ENCODE data around the gene UBA5.

The UBA5 gene

DNA sequence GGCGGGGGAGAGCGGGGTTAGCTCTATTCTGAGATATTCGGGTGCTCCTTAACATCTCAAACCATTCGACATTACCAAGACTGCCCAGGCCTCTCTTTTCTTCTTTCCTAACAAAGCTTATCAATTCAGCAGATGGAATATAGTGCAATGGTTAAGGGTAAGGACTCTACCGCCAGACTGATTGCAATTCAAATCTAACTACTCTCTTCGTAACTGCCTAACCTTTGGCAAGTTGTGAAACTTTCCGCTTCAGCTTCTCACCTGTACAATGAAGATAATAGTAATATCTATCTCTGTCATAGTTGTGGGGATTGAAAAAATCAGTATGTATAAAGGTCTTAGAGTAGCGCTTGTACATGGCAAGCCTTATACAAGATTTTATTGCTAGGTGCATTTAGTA is 972 bp downstream of the UBA5 start:
- H3K27me3 Mint-ChIP-seq = no peaks in the 10 kb centered on the region
- DNase-seq = no peak
- no peaks in the 10 kb centered on the region for H3K9me3 Mint-ChIP-seq
- peak overlapping the region; percentile 97 for H3K4me3 Mint-ChIP-seq
- H3K4me1 Mint-ChIP-seq (ENCODE audit: low read depth) = peaks cover 65% of the 10 kb centered on the region
- peak overlapping the region; percentile 98 for H3K27ac Mint-ChIP-seq
- H3K36me3 Mint-ChIP-seq (ENCODE audit: low read depth) = peaks cover 66% of the 10 kb centered on the region

DNA sequence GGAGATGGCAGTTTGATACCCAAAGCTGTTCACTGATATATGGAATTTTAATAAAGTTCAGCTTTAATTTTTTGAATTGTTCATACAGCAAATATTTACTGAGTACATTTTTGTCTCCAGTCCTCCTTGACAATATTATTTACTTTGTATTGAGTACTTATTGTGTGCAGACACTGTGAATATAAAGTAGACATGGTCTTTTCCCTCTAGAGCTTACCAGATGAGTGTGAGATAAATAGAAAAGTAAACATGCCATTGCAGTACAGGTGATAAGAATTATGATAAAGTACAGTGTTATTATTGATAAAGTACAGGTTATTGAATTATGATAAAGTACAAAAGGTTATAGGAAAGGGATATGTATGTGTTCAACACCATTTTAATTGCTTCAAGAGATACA is 2.1 kb downstream of the UBA5 start:
- peak overlapping the region; percentile 97 for H3K4me3 Mint-ChIP-seq
- no peaks in the 10 kb centered on the region for H3K27me3 Mint-ChIP-seq
- peaks cover 72% of the 10 kb centered on the region for H3K36me3 Mint-ChIP-seq (ENCODE audit: low read depth)
- H3K27ac Mint-ChIP-seq = no peak overlapping the region
- H3K9me3 Mint-ChIP-seq = no peaks in the 10 kb centered on the region
- H3K4me1 Mint-ChIP-seq (ENCODE audit: low read depth) = peaks cover 64% of the 10 kb centered on the region
- DNase-seq = no peak

DNA sequence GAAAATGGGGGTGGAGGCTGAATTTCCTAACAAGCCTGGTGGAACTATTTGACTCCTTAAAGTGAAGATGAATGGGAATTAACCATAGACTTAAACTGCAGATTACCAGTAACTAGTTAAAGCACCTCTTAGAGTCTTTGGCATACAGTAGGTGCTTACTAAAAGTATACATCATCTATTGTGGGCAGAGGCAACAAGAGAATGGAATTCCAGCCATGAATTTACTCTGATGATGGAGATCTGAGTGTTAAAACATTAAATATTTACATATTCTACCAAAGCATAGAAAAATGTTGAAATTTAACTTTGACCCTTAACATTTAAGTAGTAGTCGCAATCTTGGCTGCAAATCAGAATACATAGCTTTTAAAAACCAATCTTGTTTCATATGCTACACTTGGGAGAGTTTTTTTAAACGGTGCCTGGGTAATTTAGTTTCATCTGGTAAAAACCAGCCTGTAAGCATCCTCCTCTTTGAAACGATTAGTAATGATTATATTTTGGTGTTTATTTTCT is 5.2 kb downstream of the UBA5 start:
- Mint-ChIP-seq H3K27ac (no peak overlapping the region), H3K4me3 (no peak overlapping the region), H3K4me1 (ENCODE audit: low read depth) (peaks cover 61% of the 10 kb centered on the region), H3K27me3 (no peaks in the 10 kb centered on the region), H3K36me3 (ENCODE audit: low read depth) (peaks cover 83% of the 10 kb centered on the region), H3K9me3 (no peaks in the 10 kb centered on the region)
- no peak for DNase-seq

DNA sequence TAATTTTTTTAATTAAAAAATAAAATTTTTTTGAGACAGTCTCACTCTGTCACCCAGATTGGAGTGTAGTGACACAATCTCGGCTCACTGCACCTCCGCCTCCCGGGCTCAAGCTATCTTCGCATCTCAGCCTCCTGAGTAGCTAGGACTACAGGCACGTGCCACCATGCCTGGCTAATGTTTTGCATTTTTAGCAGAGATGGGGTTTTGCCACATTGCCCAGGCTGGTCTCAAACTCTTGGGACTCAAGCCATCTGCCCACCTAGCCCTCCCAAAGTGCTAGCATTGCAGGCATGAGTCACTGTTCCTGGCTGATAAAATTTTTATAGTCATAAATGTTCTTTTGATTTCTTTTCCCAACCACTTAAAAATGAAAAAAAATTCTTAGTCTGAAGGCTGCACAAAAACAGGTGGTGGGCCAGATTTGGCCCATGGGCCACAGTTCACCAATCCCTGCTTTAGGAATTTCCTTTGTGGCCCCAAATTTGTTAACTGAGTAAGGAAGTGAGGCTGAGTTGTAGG is 9.2 kb downstream of the UBA5 start:
- H3K4me3 Mint-ChIP-seq = no peak overlapping the region
- H3K36me3 Mint-ChIP-seq (ENCODE audit: low read depth) = peaks cover 82% of the 10 kb centered on the region
- no peaks in the 10 kb centered on the region for H3K9me3 Mint-ChIP-seq
- peaks cover 35% of the 10 kb centered on the region for H3K4me1 Mint-ChIP-seq (ENCODE audit: low read depth)
- no peak for DNase-seq
- H3K27ac Mint-ChIP-seq = peak overlapping the region; percentile 40
- H3K27me3 Mint-ChIP-seq = no peaks in the 10 kb centered on the region

DNA sequence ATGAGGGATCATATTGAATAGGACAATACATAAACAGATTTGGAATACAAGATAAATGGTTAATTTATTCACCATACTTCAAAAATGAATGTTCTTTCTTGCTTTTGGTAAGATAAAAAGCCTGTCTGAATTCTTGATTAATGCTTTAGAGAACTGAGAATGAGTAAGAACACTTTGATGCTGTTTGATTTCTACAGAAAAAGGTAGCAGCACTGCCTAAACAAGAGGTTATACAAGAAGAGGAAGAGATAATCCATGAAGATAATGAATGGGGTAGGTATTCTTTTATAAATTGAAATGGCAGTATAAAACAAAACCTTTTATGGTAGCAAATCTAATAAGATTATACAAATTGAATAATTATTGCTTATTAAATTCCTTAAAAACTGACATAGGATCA is 15.3 kb downstream of the UBA5 start:
- Mint-ChIP-seq H3K27ac (peak overlapping the region; percentile 30), H3K4me3 (no peak overlapping the region)

DNA sequence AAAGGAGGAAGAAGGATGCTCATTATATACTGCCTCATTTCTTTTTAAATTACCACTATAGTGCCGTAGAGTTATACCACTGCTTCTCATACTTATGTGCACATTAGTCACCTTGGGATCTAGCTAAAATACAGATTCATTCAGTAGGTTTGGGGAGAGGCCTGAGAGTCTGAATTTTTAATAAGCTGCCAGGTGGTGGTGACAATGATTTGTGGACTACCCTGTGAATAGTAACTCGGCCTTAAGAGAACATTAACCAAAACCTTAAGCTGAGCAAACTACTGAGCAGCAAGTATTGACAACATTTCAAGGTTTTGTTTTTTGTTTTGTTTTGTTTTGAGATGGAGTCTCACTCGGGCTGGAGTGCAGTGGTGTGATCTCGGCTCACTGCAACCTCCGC is 19.8 kb downstream of the UBA5 start:
- Mint-ChIP-seq H3K4me1 (ENCODE audit: low read depth) (peaks cover 4% of the 10 kb centered on the region), H3K27me3 (no peaks in the 10 kb centered on the region), H3K4me3 (no peak overlapping the region), H3K9me3 (no peaks in the 10 kb centered on the region), H3K36me3 (ENCODE audit: low read depth) (peaks cover 75% of the 10 kb centered on the region), H3K27ac (no peak overlapping the region)
- DNase-seq = no peak

More for the DNA sequence above, 15.3 kb downstream of the UBA5 start:
- DNase-seq = no peak
- Mint-ChIP-seq H3K9me3 (no peaks in the 10 kb centered on the region), H3K27me3 (no peaks in the 10 kb centered on the region), H3K36me3 (ENCODE audit: low read depth) (peaks cover 77% of the 10 kb centered on the region), H3K4me1 (ENCODE audit: low read depth) (peaks cover 4% of the 10 kb centered on the region)

DNA sequence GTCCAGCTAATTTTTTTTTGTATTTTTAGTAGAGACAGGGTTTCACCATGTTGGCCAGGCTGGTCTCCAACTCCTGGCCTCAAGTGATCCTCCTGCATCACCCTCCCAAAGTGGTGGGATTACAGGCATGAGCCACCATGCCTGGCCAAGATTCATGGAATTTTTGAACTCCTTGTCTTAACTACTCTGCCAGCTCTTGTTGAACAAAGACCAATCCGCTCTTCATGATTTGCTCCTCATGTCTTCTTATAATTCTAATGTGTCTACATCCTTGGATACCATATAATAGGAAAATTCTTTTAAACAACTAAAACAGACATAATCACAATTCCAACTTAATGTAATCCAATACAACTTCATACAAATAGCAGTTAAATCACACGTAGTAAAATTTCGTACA is 21.3 kb downstream of the UBA5 start:
- H3K27ac Mint-ChIP-seq = no peak overlapping the region
- DNase-seq = no peak
- no peaks in the 10 kb centered on the region for H3K4me1 Mint-ChIP-seq (ENCODE audit: low read depth)
- H3K36me3 Mint-ChIP-seq (ENCODE audit: low read depth) = peaks cover 76% of the 10 kb centered on the region
- no peaks in the 10 kb centered on the region for H3K27me3 Mint-ChIP-seq
- no peaks in the 10 kb centered on the region for H3K9me3 Mint-ChIP-seq
- H3K4me3 Mint-ChIP-seq = no peak overlapping the region

DNA sequence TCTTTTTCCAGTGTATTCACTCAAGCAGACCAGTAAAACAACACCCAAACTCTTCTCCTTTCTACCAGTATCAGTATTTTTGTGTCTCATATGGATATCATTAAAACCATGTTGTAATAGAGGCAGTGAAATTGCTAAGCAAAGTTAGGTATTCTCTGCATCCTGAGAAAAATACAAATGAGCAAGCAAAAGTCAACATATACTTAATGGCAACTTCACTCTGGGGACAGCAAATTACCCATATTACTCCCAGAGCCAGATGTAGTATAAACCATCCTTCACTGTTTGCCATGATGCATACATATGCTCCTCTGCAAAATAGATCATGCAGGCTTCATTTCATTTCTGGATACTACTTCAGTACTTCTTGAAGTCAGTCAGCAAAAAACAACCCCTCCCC is 22.1 kb downstream of the UBA5 start:
- Mint-ChIP-seq H3K9me3 (no peaks in the 10 kb centered on the region), H3K36me3 (ENCODE audit: low read depth) (peaks cover 73% of the 10 kb centered on the region), H3K4me1 (ENCODE audit: low read depth) (no peaks in the 10 kb centered on the region), H3K27ac (peak overlapping the region; percentile 67), H3K27me3 (no peaks in the 10 kb centered on the region), H3K4me3 (no peak overlapping the region)
- DNase-seq = no peak

DNA sequence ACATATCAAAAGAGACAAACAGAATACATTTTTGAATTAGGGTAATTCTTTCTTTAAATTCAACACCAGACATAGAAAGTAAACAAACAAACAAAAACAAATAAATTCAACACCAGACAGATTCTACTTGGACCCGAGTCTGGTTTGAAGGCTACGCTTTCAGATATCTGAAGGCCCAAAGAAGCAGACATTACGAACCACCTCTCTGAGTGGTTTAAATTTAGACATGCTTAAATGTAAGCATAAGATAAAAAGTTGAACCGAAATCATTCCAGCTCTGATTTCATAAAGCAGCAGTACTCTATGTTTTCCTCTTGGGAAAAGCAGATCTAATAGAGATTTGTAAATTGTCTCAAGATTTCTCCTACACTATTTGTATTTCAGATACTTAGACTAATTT is 29.9 kb downstream of the UBA5 start:
- no peak for DNase-seq
- Mint-ChIP-seq H3K4me1 (ENCODE audit: low read depth) (peaks cover 3% of the 10 kb centered on the region), H3K36me3 (ENCODE audit: low read depth) (peaks cover 78% of the 10 kb centered on the region), H3K9me3 (no peaks in the 10 kb centered on the region), H3K27ac (no peak overlapping the region), H3K27me3 (no peaks in the 10 kb centered on the region), H3K4me3 (no peak overlapping the region)

DNA sequence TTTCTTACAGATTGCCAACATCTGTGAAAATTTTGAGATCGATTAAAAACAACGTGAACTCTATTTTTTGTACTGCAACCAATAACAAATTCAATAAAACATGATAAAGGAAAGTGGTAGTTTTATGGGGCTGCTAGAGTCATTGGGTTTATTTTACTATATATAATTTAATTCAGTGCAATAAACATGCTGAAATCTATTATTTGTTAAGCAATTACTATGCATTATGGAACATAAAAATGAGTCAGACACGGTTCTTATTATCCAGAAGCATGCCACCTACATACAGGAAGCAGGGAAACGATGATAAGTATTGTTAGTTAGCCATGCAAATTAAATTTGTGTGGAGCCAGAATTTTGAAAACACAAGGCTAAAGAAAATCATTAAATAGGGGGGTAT is 34.9 kb downstream of the UBA5 start:
- peaks cover 80% of the 10 kb centered on the region for H3K36me3 Mint-ChIP-seq (ENCODE audit: low read depth)
- H3K4me3 Mint-ChIP-seq = no peak overlapping the region
- peak overlapping the region; percentile 56 for H3K27ac Mint-ChIP-seq
- H3K9me3 Mint-ChIP-seq = no peaks in the 10 kb centered on the region
- no peak for DNase-seq
- peaks cover 7% of the 10 kb centered on the region for H3K4me1 Mint-ChIP-seq (ENCODE audit: low read depth)
- H3K27me3 Mint-ChIP-seq = no peaks in the 10 kb centered on the region

DNA sequence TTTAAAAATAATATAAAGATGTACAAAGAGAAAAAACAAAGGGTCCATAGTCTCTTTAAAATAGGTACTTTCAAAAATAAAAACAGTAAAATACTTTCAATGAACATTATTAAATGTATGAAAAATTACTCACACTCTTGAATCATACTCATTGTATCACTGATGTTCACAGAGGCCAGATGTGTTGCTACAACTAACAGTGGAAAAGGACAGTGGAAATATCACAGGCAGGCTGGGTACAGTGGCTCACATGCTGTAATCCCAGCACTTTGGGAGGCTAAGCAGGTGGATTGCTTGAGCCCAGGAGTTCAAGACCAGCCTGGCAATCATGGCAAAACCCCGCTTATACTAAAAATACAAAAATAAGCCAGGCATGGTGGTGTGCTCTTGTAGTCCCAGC is 35.3 kb downstream of the UBA5 start:
- Mint-ChIP-seq H3K27ac (peak overlapping the region; percentile 76), H3K4me3 (no peak overlapping the region), H3K36me3 (ENCODE audit: low read depth) (peaks cover 79% of the 10 kb centered on the region), H3K27me3 (no peaks in the 10 kb centered on the region), H3K9me3 (no peaks in the 10 kb centered on the region), H3K4me1 (ENCODE audit: low read depth) (peaks cover 7% of the 10 kb centered on the region)
- DNase-seq = no peak

DNA sequence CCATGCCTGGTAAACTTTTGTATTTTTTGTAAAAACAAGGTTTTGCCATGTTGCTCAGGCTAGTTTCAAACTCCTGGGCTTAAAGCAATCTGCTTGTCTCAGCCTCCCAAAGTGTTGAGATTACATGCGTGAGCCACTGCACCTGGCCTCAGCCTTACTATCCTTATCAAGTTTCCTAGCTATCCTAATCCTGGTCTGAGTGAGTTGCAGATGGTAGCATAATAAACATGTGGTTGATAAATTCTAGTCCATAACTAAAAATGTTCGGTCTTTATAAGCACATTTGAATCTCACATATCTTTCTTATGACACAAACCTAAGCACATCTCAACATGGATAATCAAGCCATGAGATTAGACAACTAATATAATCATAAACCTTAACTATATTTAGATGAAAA is 43.6 kb downstream of the UBA5 start:
- Mint-ChIP-seq H3K27ac (no peak overlapping the region), H3K4me1 (ENCODE audit: low read depth) (peaks cover 2% of the 10 kb centered on the region), H3K4me3 (no peak overlapping the region), H3K36me3 (ENCODE audit: low read depth) (peaks cover 81% of the 10 kb centered on the region), H3K27me3 (no peaks in the 10 kb centered on the region), H3K9me3 (no peaks in the 10 kb centered on the region)
- no peak for DNase-seq

DNA sequence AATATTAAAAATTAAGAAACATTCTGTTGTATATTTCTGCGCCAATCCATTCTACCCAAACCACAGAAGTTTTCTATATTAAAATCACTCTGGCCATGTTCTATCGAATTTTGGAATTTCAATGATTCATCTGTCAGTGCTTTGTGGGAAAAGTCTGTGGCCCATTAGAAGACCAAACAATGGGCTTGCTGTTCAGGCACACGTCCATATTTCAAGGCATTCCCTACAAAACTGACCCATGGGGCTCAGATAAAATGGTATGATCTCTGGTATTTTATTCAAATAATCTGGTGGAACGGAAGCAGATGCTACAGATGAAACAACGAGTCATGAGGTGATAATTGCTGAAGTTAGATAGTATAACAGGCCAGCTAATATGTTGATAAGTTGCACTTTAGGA is 49.6 kb downstream of the UBA5 start:
- peaks cover 73% of the 10 kb centered on the region for H3K36me3 Mint-ChIP-seq (ENCODE audit: low read depth)
- H3K27me3 Mint-ChIP-seq = no peaks in the 10 kb centered on the region
- H3K4me1 Mint-ChIP-seq (ENCODE audit: low read depth) = peaks cover 4% of the 10 kb centered on the region
- no peaks in the 10 kb centered on the region for H3K9me3 Mint-ChIP-seq
- H3K4me3 Mint-ChIP-seq = no peak overlapping the region
- no peak overlapping the region for H3K27ac Mint-ChIP-seq
- DNase-seq = no peak

DNA sequence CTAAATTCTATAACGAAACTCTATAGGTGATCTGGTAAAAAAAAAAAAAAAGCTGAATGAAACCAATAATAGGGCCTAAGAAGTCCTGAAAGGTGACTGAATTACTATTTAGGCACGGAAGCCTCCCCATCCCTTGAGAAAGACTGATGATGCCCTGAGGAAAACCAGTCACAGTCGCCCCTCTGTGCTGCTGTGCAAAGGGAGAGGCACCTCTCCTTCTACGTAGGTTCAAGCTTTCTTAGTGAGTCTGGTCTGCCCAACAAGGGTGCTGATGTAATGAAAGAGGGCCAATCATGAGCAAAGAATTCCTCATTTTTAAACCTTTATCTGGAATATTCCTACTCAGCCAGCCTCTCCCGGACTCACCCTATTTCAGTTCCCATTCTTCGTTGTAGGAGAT is 50.2 kb downstream of the UBA5 start:
- no peak for DNase-seq
- Mint-ChIP-seq H3K36me3 (ENCODE audit: low read depth) (peaks cover 74% of the 10 kb centered on the region), H3K27ac (no peak overlapping the region), H3K4me3 (no peak overlapping the region), H3K9me3 (no peaks in the 10 kb centered on the region), H3K4me1 (ENCODE audit: low read depth) (peaks cover 7% of the 10 kb centered on the region), H3K27me3 (no peaks in the 10 kb centered on the region)

DNA sequence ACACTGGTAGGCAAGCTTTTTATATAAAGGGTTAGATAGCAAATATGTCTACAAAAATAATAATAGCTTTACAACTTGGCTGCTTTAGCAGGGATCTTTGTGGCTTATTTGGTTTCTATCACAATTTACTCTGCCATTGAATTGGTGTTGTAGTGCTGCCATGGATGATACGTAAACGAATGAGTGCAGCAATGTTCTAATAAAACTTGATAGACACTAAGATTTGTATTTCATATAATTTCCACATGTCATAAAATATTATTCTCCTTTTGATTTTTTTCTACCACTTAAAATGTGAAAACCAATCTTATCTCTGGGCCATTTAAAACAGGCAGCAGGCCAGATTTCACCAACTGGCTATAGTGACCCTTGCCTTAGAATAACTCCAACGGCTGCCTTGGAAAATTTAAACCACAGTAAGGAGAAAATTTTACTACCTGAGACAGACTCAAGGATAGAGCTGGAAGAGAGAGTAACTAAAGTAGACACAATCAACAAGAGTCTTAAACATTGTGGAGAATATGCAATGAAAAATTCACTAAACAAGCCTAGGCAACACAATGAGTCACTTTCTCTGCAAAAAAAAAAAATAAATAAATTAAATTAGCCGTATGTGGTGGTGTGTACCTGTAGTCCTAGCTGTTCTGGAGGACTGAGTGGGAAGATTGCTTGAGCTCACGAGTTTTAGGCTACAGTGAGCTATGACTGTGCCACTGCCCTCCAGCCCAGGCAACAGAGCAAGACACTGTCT is 54.0 kb downstream of the UBA5 start:
- no peak for DNase-seq
- peaks cover 73% of the 10 kb centered on the region for H3K36me3 Mint-ChIP-seq (ENCODE audit: low read depth)
- peaks cover 22% of the 10 kb centered on the region for H3K4me1 Mint-ChIP-seq (ENCODE audit: low read depth)
- no peaks in the 10 kb centered on the region for H3K9me3 Mint-ChIP-seq
- no peak overlapping the region for H3K27ac Mint-ChIP-seq
- no peak overlapping the region for H3K4me3 Mint-ChIP-seq
- H3K27me3 Mint-ChIP-seq = no peaks in the 10 kb centered on the region
